H9 (cell line): ENCODE measurements around the gene OLA1. TPM values are rescaled to one million over a fixed set of nuclear protein-coding genes. Genes with fewer than 3 reads are reported as not detected.

ENCODE experiments used
- DNase-seq: peaks from one replicate; pipeline ENCODE4 v3.0.0-alpha.2; 2017
- H2AFZ ChIP-seq: one replicate; pipeline ENCODE4 v1.6.1; 2013; ENCODE audit warnings: mild to moderate bottlenecking, low read length, control low read depth, moderate library complexity
- H2AK5ac ChIP-seq: 2 replicates; pipeline ENCODE4 v1.6.1; 2013; ENCODE audit warnings: low read length, control low read depth, mixed read lengths; ENCODE audit not compliant: insufficient read length
- H2BK120ac ChIP-seq: one replicate; pipeline ENCODE4 v1.6.1; 2013; ENCODE audit warnings: low read depth, mild to moderate bottlenecking, low read length, control low read depth, inconsistent platforms; ENCODE audit not compliant: poor library complexity, severe bottlenecking
- H2BK12ac ChIP-seq: 2 replicates; pipeline ENCODE4 v1.6.1; 2013; ENCODE audit warnings: low read length, control low read depth, mixed read lengths, low read depth; ENCODE audit not compliant: insufficient read length
- H2BK15ac ChIP-seq: 2 replicates; pipeline ENCODE4 v1.6.1; 2013; ENCODE audit warnings: low read depth, low read length, control low read depth
- H2BK20ac ChIP-seq: one replicate; pipeline ENCODE4 v1.6.1; 2013; ENCODE audit warnings: low read depth, mild to moderate bottlenecking, low read length, control low read depth, inconsistent platforms; ENCODE audit not compliant: poor library complexity, severe bottlenecking
- H2BK5ac ChIP-seq: 2 replicates; pipeline ENCODE4 v1.6.1; 2013; ENCODE audit warnings: low read length, control low read depth, mixed read lengths; ENCODE audit not compliant: insufficient read length
- H3K14ac ChIP-seq: 2 replicates; pipeline ENCODE4 v1.6.1; 2013; ENCODE audit warnings: low read length, control low read depth; ENCODE audit not compliant: insufficient read depth
- H3K18ac ChIP-seq: 2 replicates; pipeline ENCODE4 v1.6.1; 2013; ENCODE audit warnings: low read depth, mild to moderate bottlenecking, mixed read lengths, low read length, control low read depth; ENCODE audit not compliant: insufficient read length
- H3K23ac ChIP-seq: 2 replicates; pipeline ENCODE4 v1.6.1; 2013; ENCODE audit warnings: low read length, control low read depth, mixed read lengths, low read depth; ENCODE audit not compliant: insufficient read length
- H3K23me2 ChIP-seq: 2 replicates; pipeline ENCODE4 v1.6.1; 2013; ENCODE audit warnings: low read depth, mild to moderate bottlenecking, mixed read lengths, low read length, control low read depth; ENCODE audit not compliant: insufficient read length, poor library complexity, severe bottlenecking
- H3K27ac ChIP-seq: 2 replicates; pipeline ENCODE4 v1.5.1; 2013; ENCODE audit warnings: low read length, control low read depth, mixed read lengths, low read depth; ENCODE audit not compliant: insufficient read length
- H3K27me3 ChIP-seq: 2 replicates; pipeline ENCODE4 v1.6.1; 2013; ENCODE audit warnings: low read length, control low read depth, inconsistent platforms; ENCODE audit not compliant: insufficient read depth
- H3K4ac ChIP-seq: 2 replicates; pipeline ENCODE4 v1.6.1; 2013; ENCODE audit warnings: low read depth, mild to moderate bottlenecking, control low read depth, inconsistent platforms, low read length, moderate library complexity
- H3K4me1 ChIP-seq: 2 replicates; pipeline ENCODE4 v1.6.1; 2013; ENCODE audit warnings: low read length, control low read depth, inconsistent platforms; ENCODE audit not compliant: insufficient read depth
- H3K4me2 ChIP-seq: 2 replicates; pipeline ENCODE4 v1.6.1; 2013; ENCODE audit warnings: low read length, control low read depth, mixed read lengths; ENCODE audit not compliant: insufficient read length, insufficient read depth
- H3K56ac ChIP-seq: 2 replicates; pipeline ENCODE4 v1.6.1; 2013; ENCODE audit warnings: low read depth, mild to moderate bottlenecking, mixed read lengths, low read length, control low read depth; ENCODE audit not compliant: insufficient read length
- H3K79me1 ChIP-seq: 2 replicates; pipeline ENCODE4 v1.6.1; 2013; ENCODE audit warnings: low read depth, mild to moderate bottlenecking, moderate library complexity, low read length, control low read depth, inconsistent platforms; ENCODE audit not compliant: insufficient read depth, poor library complexity, severe bottlenecking
- H3K79me2 ChIP-seq: 2 replicates; pipeline ENCODE4 v1.6.1; 2013; ENCODE audit warnings: low read length, control low read depth, inconsistent platforms; ENCODE audit not compliant: insufficient read depth
- H3K9ac ChIP-seq: 2 replicates; pipeline ENCODE4 v1.6.1; 2013; ENCODE audit warnings: low read length, control low read depth, mixed read lengths; ENCODE audit not compliant: insufficient read length; ENCODE audit errors: extremely low read depth
- H3K9me3 ChIP-seq: one replicate; pipeline ENCODE4 v1.6.1; 2013; ENCODE audit warnings: low read depth, low read length, inconsistent platforms; ENCODE audit not compliant: control insufficient read depth
- H3T11ph ChIP-seq: one replicate; pipeline ENCODE4 v1.6.1; 2013; ENCODE audit warnings: mild to moderate bottlenecking, low read length, control low read depth, inconsistent platforms
- H4K20me1 ChIP-seq: one replicate; pipeline ENCODE4 v1.6.1; 2013; ENCODE audit not compliant: control insufficient read depth, insufficient read length, insufficient read depth
- H4K5ac ChIP-seq: 2 replicates; pipeline ENCODE4 v1.6.1; 2013; ENCODE audit warnings: low read depth, mild to moderate bottlenecking, mixed read lengths, low read length, control low read depth; ENCODE audit not compliant: insufficient read length
- H4K8ac ChIP-seq: replicated peaks from 2 replicates; pipeline ENCODE4 v1.6.1; 2013; ENCODE audit warnings: low read length, control low read depth, mixed read lengths, low read depth; ENCODE audit not compliant: insufficient read length
- H4K91ac ChIP-seq: 2 replicates; pipeline ENCODE4 v1.6.1; 2013; ENCODE audit warnings: low read depth, mild to moderate bottlenecking, moderate library complexity, mixed read lengths, low read length, control low read depth; ENCODE audit not compliant: insufficient read length
- H3K27ac Mint-ChIP-seq, 3 experiments: 2 replicates in 2 of 3; 3 replicates in 1 of 3; pipeline ENCODE4 v1.8.0; 2020 to 2021; ENCODE audit warnings: mixed read lengths in 3 of 3, mild to moderate bottlenecking in 1 of 3, moderate library complexity in 1 of 3
- H3K27me3 Mint-ChIP-seq: 2 replicates; pipeline ENCODE4 v1.8.0; 2021; ENCODE audit warnings: low read depth, mild to moderate bottlenecking, moderate library complexity, mixed read lengths
- H3K36me3 Mint-ChIP-seq, 3 experiments: 2 replicates in 2 of 3; 3 replicates in 1 of 3; pipeline ENCODE4 v1.8.0; 2020 to 2021; ENCODE audit warnings: low read depth in 3 of 3, mixed read lengths in 3 of 3; ENCODE audit not compliant: insufficient read depth in 1 of 3
- H3K4me1 Mint-ChIP-seq, 2 experiments: 2 replicates each; pipeline ENCODE4 v1.8.0; 2020; ENCODE audit warnings: mixed read lengths in 2 of 2
- H3K4me3 Mint-ChIP-seq, 2 experiments: 2 replicates in 1 of 2; 3 replicates in 1 of 2; pipeline ENCODE4 v1.8.0; 2020 to 2021; ENCODE audit warnings: mild to moderate bottlenecking in 2 of 2, mixed read lengths in 2 of 2, moderate library complexity in 1 of 2
- H3K9me3 Mint-ChIP-seq, 2 experiments: 2 replicates in 1 of 2; 3 replicates in 1 of 2; pipeline ENCODE4 v1.8.0; 2020; ENCODE audit warnings: mild to moderate bottlenecking in 2 of 2, mixed read lengths in 2 of 2, moderate library complexity in 1 of 2
- WGBS: extraction: QIAGEN DNeasy Blood & Tissue Kit; methylation state at CpG from one replicate; pipeline ENCODE4 v1.1.7; 2013; ENCODE audit warnings: missing lambda C conversion rate, low lambda C conversion rate, mixed read lengths; ENCODE audit not compliant: insufficient read length; ENCODE audit errors: extremely low coverage; 5-methylcytosine and 5-hydroxymethylcytosine counted together
- total RNA-seq: library from RNA; stranded (reverse); gene quantifications from 2 replicates; pipeline ENCODE4 v1.2.1, GENCODE V29; 2021
- TF ChIP-seq, protein P1 (sequence below): fragments of 200-600 bp; sonication (generic); conservative IDR thresholded peaks from 3 replicates; pipeline ENCODE4 v1.8.0; 2021; ENCODE audit warnings: antibody characterized with exemption, mild to moderate bottlenecking

The OLA1 gene
- total RNA-seq, 1 experiment from 2014 or later, result 133 TPM

DNA sequence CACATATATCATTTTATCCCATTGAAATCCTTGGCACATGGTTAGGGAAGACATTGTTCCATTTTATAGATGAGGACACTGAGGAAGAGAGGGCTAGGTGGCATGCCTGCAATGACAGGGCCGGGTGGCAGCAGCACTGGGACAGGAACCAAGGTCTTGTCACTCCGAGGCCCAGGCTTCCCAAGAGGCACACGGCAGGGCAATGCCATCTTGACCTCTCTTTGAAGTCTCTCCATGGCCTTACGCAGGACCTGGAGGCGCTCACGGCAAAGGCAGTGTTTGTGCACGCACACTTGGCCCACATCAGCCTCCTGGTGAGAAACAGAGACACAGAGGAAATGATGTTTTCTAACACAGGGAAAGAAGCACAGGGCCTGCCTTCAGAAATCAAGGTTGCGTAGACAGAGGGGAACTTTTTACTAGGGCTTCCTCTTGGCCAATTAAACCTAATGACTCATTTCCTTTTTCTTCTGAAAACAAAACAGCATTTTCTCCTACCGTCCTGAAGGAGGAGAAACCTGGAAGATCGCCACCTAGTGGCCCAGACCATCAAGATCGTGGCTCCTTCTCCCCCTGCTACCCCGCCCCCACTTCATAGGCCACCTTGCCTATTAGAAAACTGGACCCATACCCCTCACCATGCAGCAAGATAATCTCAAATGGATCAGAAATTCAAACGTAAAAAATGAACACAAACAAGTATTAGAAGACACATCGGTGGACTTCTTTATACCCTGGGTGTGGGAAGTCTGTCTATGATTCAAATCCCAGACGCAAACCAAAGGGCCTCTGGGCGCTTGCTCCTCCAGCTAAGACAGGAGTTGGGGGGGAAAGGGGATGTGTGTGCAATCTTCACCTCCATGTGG is 208.5 kb downstream of the OLA1 start:
- no peak overlapping the region for H2BK20ac ChIP-seq
- TF ChIP-seq, protein P1, sequence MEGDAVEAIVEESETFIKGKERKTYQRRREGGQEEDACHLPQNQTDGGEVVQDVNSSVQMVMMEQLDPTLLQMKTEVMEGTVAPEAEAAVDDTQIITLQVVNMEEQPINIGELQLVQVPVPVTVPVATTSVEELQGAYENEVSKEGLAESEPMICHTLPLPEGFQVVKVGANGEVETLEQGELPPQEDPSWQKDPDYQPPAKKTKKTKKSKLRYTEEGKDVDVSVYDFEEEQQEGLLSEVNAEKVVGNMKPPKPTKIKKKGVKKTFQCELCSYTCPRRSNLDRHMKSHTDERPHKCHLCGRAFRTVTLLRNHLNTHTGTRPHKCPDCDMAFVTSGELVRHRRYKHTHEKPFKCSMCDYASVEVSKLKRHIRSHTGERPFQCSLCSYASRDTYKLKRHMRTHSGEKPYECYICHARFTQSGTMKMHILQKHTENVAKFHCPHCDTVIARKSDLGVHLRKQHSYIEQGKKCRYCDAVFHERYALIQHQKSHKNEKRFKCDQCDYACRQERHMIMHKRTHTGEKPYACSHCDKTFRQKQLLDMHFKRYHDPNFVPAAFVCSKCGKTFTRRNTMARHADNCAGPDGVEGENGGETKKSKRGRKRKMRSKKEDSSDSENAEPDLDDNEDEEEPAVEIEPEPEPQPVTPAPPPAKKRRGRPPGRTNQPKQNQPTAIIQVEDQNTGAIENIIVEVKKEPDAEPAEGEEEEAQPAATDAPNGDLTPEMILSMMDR, result peak; percentile 89
- H3K79me2 ChIP-seq, result no peaks in the 10 kb centered on the region
- peak overlapping the region; percentile 58 for H2BK5ac ChIP-seq
- H2AFZ ChIP-seq, result peak overlapping the region; percentile 56
- H3K23me2 ChIP-seq, result no peaks in the 10 kb centered on the region
- no peak overlapping the region for H2AK5ac ChIP-seq
- peaks cover 5% of the 10 kb centered on the region for H3K4me1 ChIP-seq
- peak; percentile 87 for DNase-seq
- Mint-ChIP-seq H3K4me3 (no peak overlapping the region), H3K27me3 (peaks cover 6% of the 10 kb centered on the region), H3K36me3 (no peaks in the 10 kb centered on the region), H3K9me3 (no peaks in the 10 kb centered on the region), H3K4me1 (peaks cover 31 to 34% of the 10 kb centered on the region in 2 experiments), H3K27ac (peak overlapping the region; percentile 86 to 93 (median 87))
- no peak overlapping the region for H3K56ac ChIP-seq
- peak overlapping the region; percentile 69 for H2BK12ac ChIP-seq
- H3K4ac ChIP-seq, result no peak overlapping the region
- H4K5ac ChIP-seq, result peak overlapping the region; percentile 21
- WGBS, result no CpG with 5 or more reads among the region's 16 CpGs
- H3K9ac ChIP-seq, result no peak overlapping the region
- H3K14ac ChIP-seq, result peak overlapping the region; percentile 37; the same call in 1 of the 2 replicates
- H2BK120ac ChIP-seq, result no peak overlapping the region
- no peaks in the 10 kb centered on the region for H3K27me3 ChIP-seq
- H4K20me1 ChIP-seq, result no peaks in the 10 kb centered on the region
- no peak overlapping the region for H3T11ph ChIP-seq
- no peaks in the 10 kb centered on the region for H3K79me1 ChIP-seq
- H2BK15ac ChIP-seq, result no peak overlapping the region
- peak overlapping the region; percentile 20 for H3K18ac ChIP-seq
- H4K8ac ChIP-seq, result no peak overlapping the region
- H4K91ac ChIP-seq, result no peak overlapping the region
- no peaks in the 10 kb centered on the region for H3K9me3 ChIP-seq
- H3K23ac ChIP-seq, result no peak overlapping the region
- no peak overlapping the region for H3K4me2 ChIP-seq
- H3K27ac ChIP-seq, result peak overlapping the region; percentile 75
